ENCODE results near the gene SORCS1. TPM values are rescaled to one million over a fixed set of nuclear protein-coding genes. Genes with fewer than 3 reads are reported as not detected.

The SORCS1 gene
- total RNA-seq, result not detected in 2 replicates

DNA sequence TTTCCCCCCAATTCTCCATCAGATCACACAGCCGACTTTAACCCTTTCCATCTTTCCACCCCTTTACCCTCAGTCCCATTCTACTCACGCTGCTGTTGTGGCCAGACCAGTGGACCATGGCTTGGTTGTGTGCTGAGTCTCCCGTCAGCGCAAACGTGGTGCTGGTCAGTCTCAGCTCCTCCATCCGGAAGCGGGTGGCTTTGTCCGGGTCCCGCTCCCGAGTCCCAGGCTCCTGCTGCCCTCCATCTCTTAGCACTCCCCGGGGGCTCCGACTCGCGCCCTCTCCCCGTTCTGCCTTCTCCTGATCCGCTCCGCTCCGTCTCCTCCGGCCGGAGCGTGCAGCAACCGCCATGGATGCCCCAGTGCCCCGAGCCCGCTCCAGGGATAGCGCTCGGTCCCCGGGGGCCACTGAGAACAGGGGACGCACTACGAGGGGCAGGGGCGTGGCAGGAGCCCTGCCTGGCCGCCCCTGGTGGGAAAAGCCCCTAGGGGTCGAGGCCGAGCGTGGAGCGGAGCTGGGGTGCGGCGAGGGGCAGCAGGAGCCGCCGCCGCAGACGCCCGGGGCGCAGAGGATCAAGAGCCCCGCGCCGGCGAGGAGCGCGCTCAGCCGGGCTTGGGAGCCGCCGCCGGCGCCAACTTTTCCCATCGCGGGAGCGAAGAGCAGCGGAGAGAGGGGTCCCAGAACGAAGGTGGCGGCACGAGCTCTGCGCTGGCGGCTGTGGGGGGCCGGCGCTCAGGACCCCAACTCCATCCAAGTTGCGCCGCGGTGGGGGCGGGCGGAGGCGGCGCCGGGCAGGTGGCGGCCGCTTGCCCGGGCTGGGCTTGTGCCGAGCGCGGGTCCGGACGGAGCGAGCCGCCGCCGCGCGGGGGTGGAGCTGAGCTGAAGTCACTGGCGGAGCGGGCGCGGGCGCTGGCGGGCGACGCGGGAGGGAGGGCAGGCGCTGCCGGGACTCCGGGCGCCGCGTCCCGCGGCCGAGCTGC, at the start of gene SORCS1:
Gene SORCS1 (minus strand): TSS at position 826 of the 981 bp plus-strand sequence.

Small RNA genes lying within 50 kb of the gene (small RNA-seq; reads per million reads assigned to genes)
- gene RNA5SP325, result 0.37 reads per million, percentile 18 among the genes with 10 or more reads in this experiment

Measured in vein endothelial cell (primary cell).